ENCODE measurements around the gene KRTAP10-1.

KRTAP10-1 gene

GRCh38 chr21:44496564-44497550, 43.1 kb downstream of the KRTAP10-1 start:
- H3K4me3 ChIP-seq (ENCODE audit: low read length) = no peak overlapping the region

GRCh38 chr21:44495611-44496563, 44.1 kb downstream of the KRTAP10-1 start:
- no peak overlapping the region for H3K4me3 ChIP-seq (ENCODE audit: low read length)
- H3K9ac ChIP-seq (ENCODE audit: low read length) = no peak overlapping the region
- H3K9me3 ChIP-seq (ENCODE audit: insufficient read depth, low read length) = no peaks in the 10 kb centered on the region
- no peaks in the 10 kb centered on the region for H3K36me3 ChIP-seq (replicated peaks; ENCODE audit: low read depth, low read length)
- H4K20me1 ChIP-seq (ENCODE audit: insufficient read depth, low read length) = no peaks in the 10 kb centered on the region
- no peak overlapping the region for H3K4me2 ChIP-seq (ENCODE audit: low read length)
- no peaks in the 10 kb centered on the region for H3K79me2 ChIP-seq (ENCODE audit: low read length)
- H3K4me1 ChIP-seq (ENCODE audit: low read length) = no peaks in the 10 kb centered on the region
- H3K27ac ChIP-seq (ENCODE audit: low read length) = no peak overlapping the region
- no peak overlapping the region for H2AFZ ChIP-seq (ENCODE audit: low read depth, low read length)
- no peak for TF ChIP-seq CTCF (IDR thresholded peaks at IDR 0.05; ENCODE audit: low read depth, low read length)
- TF ChIP-seq EZH2phosphoT487 (IDR thresholded peaks at IDR 0.05; ENCODE audit: low read depth) = no peak
- H3K27me3 ChIP-seq (ENCODE audit: low read depth, low read length) = peaks cover 3% of the 10 kb centered on the region; the same call in 1 of the 2 replicates

More at GRCh38 chr21:44496564-44497550, 43.1 kb downstream of the KRTAP10-1 start:
- H3K4me1 ChIP-seq (ENCODE audit: low read length) = no peaks in the 10 kb centered on the region
- no peaks in the 10 kb centered on the region for H3K9me3 ChIP-seq (ENCODE audit: insufficient read depth, low read length)
- H3K36me3 ChIP-seq (replicated peaks; ENCODE audit: low read depth, low read length) = no peaks in the 10 kb centered on the region
- H3K9ac ChIP-seq (ENCODE audit: low read length) = no peak overlapping the region
- H3K4me2 ChIP-seq (ENCODE audit: low read length) = no peak overlapping the region
- H4K20me1 ChIP-seq (ENCODE audit: insufficient read depth, low read length) = no peaks in the 10 kb centered on the region
- no peak overlapping the region for H3K27ac ChIP-seq (ENCODE audit: low read length)
- peaks cover 3% of the 10 kb centered on the region; the same call in 1 of the 2 replicates for H3K27me3 ChIP-seq (ENCODE audit: low read depth, low read length)
- H2AFZ ChIP-seq (ENCODE audit: low read depth, low read length) = no peak overlapping the region
- no peaks in the 10 kb centered on the region for H3K79me2 ChIP-seq (ENCODE audit: low read length)
- no peak for TF ChIP-seq EZH2phosphoT487 (IDR thresholded peaks at IDR 0.05; ENCODE audit: low read depth)

GRCh38 chr21:44494956-44495355, 45.0 kb downstream of the KRTAP10-1 start:
- no peak overlapping the region for H3K9ac ChIP-seq (ENCODE audit: low read length)
- no peak overlapping the region for H3K27ac ChIP-seq (ENCODE audit: low read length)
- TF ChIP-seq EZH2phosphoT487 (IDR thresholded peaks at IDR 0.05; ENCODE audit: low read depth) (no peak), CTCF (IDR thresholded peaks at IDR 0.05; ENCODE audit: low read depth, low read length) (no peak)
- H3K4me1 ChIP-seq (ENCODE audit: low read length) = no peaks in the 10 kb centered on the region
- H3K4me2 ChIP-seq (ENCODE audit: low read length) = no peak overlapping the region
- no peak overlapping the region for H3K4me3 ChIP-seq (ENCODE audit: low read length)
- H3K36me3 ChIP-seq (replicated peaks; ENCODE audit: low read depth, low read length) = no peaks in the 10 kb centered on the region
- no peaks in the 10 kb centered on the region for H4K20me1 ChIP-seq (ENCODE audit: insufficient read depth, low read length)
- no peaks in the 10 kb centered on the region for H3K79me2 ChIP-seq (ENCODE audit: low read length)
- no peak overlapping the region for H2AFZ ChIP-seq (ENCODE audit: low read depth, low read length)
- H3K9me3 ChIP-seq (ENCODE audit: insufficient read depth, low read length) = no peaks in the 10 kb centered on the region
- peaks cover 3% of the 10 kb centered on the region; the same call in 1 of the 2 replicates for H3K27me3 ChIP-seq (ENCODE audit: low read depth, low read length)

GRCh38 chr21:44494418-44494817, 45.6 kb downstream of the KRTAP10-1 start:
- H3K79me2 ChIP-seq (ENCODE audit: low read length) = no peaks in the 10 kb centered on the region
- H3K4me3 ChIP-seq (ENCODE audit: low read length) = no peak overlapping the region
- no peak overlapping the region for H3K9ac ChIP-seq (ENCODE audit: low read length)
- no peaks in the 10 kb centered on the region for H3K9me3 ChIP-seq (ENCODE audit: insufficient read depth, low read length)
- TF ChIP-seq CTCF (IDR thresholded peaks at IDR 0.05; ENCODE audit: low read depth, low read length) = no peak
- TF ChIP-seq EZH2phosphoT487 (IDR thresholded peaks at IDR 0.05; ENCODE audit: low read depth) = no peak
- no peak overlapping the region for H3K27ac ChIP-seq (ENCODE audit: low read length)
- H3K4me1 ChIP-seq (ENCODE audit: low read length) = no peaks in the 10 kb centered on the region
- no peak overlapping the region for H3K4me2 ChIP-seq (ENCODE audit: low read length)
- no peak overlapping the region for H2AFZ ChIP-seq (ENCODE audit: low read depth, low read length)
- no peaks in the 10 kb centered on the region for H3K36me3 ChIP-seq (replicated peaks; ENCODE audit: low read depth, low read length)
- H4K20me1 ChIP-seq (ENCODE audit: insufficient read depth, low read length) = no peaks in the 10 kb centered on the region
- peaks cover 3% of the 10 kb centered on the region; the same call in 1 of the 2 replicates for H3K27me3 ChIP-seq (ENCODE audit: low read depth, low read length)
